ENCODE data around the gene ZCCHC2. TPM values are rescaled to one million over a fixed set of nuclear protein-coding genes. Genes with fewer than 3 reads are reported as not detected.

The ZCCHC2 gene
- total RNA-seq, 6 experiments from 2014 or later: 18.9 to 26.6 (median 23.5) TPM

GRCh38 chr18:62603979-62604378 is 81.2 kb downstream of the ZCCHC2 start:
- intact Hi-C loops (cut with DNase I): no loop called here
- Histone ChIP-seq H3K9me3 (no peaks in the 10 kb centered on the region), H3K4me3 (no peak overlapping the region), H3K4me1 (no peaks in the 10 kb centered on the region), H3K36me3 (no peaks in the 10 kb centered on the region), H3K27ac (no peak overlapping the region), H3K27me3 (no peaks in the 10 kb centered on the region)
- 70% methylated on average over 11 of the region's 13 CpGs for WGBS (ENCODE audit: insufficient coverage, low coverage, low lambda C conversion rate, missing lambda C conversion rate)
- ATAC-seq (no peak), DNase-seq (no peak)
- no peak for TF ChIP-seq POLR2A (IDR thresholded peaks at IDR 0.05)
- TF ChIP-seq, protein P1, sequence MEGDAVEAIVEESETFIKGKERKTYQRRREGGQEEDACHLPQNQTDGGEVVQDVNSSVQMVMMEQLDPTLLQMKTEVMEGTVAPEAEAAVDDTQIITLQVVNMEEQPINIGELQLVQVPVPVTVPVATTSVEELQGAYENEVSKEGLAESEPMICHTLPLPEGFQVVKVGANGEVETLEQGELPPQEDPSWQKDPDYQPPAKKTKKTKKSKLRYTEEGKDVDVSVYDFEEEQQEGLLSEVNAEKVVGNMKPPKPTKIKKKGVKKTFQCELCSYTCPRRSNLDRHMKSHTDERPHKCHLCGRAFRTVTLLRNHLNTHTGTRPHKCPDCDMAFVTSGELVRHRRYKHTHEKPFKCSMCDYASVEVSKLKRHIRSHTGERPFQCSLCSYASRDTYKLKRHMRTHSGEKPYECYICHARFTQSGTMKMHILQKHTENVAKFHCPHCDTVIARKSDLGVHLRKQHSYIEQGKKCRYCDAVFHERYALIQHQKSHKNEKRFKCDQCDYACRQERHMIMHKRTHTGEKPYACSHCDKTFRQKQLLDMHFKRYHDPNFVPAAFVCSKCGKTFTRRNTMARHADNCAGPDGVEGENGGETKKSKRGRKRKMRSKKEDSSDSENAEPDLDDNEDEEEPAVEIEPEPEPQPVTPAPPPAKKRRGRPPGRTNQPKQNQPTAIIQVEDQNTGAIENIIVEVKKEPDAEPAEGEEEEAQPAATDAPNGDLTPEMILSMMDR (IDR thresholded peaks at IDR 0.05): no peak

- no peak for TF ChIP-seq POLR2A (IDR thresholded peaks at IDR 0.05)
- TF ChIP-seq, protein P1 (IDR thresholded peaks at IDR 0.05): no peak
- DNase-seq: no peak
- intact Hi-C loops (cut with DNase I): no loop called here
- Histone ChIP-seq H3K9me3 (no peaks in the 10 kb centered on the region), H3K4me1 (no peaks in the 10 kb centered on the region), H3K27me3 (no peaks in the 10 kb centered on the region), H3K36me3 (no peaks in the 10 kb centered on the region), H3K27ac (no peak overlapping the region), H3K4me3 (no peak overlapping the region)
- WGBS (ENCODE audit: insufficient coverage, low coverage, low lambda C conversion rate, missing lambda C conversion rate): 100% methylated on average over 3 of the region's 12 CpGs
- no peak for ATAC-seq
These were observed 82.9 kb downstream of the ZCCHC2 start for GRCh38 chr18:62605685-62606084.

GRCh38 chr18:62606106-62606505 is 83.3 kb downstream of the ZCCHC2 start:
- H3K4me1 ChIP-seq: no peaks in the 10 kb centered on the region
- no peak overlapping the region for H3K27ac ChIP-seq
- TF ChIP-seq, protein P1 (IDR thresholded peaks at IDR 0.05): no peak
- no peak for TF ChIP-seq POLR2A (IDR thresholded peaks at IDR 0.05)
- 50% methylated on average over 1 of the region's 3 CpGs for WGBS (ENCODE audit: insufficient coverage, low coverage, low lambda C conversion rate, missing lambda C conversion rate)
- no peaks in the 10 kb centered on the region for H3K27me3 ChIP-seq
- H3K4me3 ChIP-seq: no peak overlapping the region
- no peaks in the 10 kb centered on the region for H3K9me3 ChIP-seq
- no peaks in the 10 kb centered on the region for H3K36me3 ChIP-seq
- intact Hi-C loops (cut with DNase I): no loop called here
- no peak for ATAC-seq
- DNase-seq: no peak

DNA sequence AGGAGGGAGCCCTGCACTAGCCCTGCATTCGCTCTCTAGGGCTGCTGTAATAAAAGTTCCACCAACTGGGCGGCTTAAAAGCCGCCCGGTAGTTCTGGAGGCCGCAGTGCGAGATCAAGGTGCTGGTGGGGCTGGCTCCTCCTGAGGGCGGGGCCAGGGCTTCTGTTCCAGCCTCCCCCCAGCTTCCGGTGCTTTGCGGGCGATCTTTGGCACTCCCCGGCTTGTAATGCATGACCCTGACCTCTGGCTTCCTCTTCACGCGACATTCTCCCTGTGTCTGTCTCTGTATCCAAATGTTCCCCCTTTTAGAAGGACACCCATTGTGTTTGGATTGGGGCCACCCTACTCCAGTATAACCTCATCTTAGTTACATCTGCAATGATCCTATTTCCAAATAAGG is 84.5 kb downstream of the ZCCHC2 start:
- H3K27ac ChIP-seq: no peak overlapping the region
- WGBS (ENCODE audit: insufficient coverage, low coverage, low lambda C conversion rate, missing lambda C conversion rate): 40% methylated on average over 1 of the region's 13 CpGs
- no peaks in the 10 kb centered on the region for H3K9me3 ChIP-seq
- no peak overlapping the region for H3K4me3 ChIP-seq
- TF ChIP-seq POLR2A (IDR thresholded peaks at IDR 0.05): no peak
- TF ChIP-seq, protein P1 (IDR thresholded peaks at IDR 0.05): no peak
- intact Hi-C loops (cut with DNase I): no loop called here
- H3K27me3 ChIP-seq: no peaks in the 10 kb centered on the region
- H3K36me3 ChIP-seq: no peaks in the 10 kb centered on the region
- no peak for ATAC-seq
- no peak for DNase-seq
- no peaks in the 10 kb centered on the region for H3K4me1 ChIP-seq

Measured in right lobe of liver (tissue), 6 donors.